Gastrocnemius medialis (tissue), 4 donors: Measurements from ENCODE around the gene SLC5A2. TPM values are rescaled to one million over a fixed set of nuclear protein-coding genes. Genes with fewer than 3 reads are reported as not detected.

Source experiments
- ATAC-seq, 2 donors: fragments of 150-250 bp; one replicate each; pipeline ENCODE4 v1.9.1; 2016
- DNase-seq, 2 donors: peaks; one replicate each; pipeline ENCODE4 v3.0.0-alpha.2; 2019
- H3K27ac ChIP-seq, 4 donors: fragments of 200-600 bp; sonication (generic); 1 replicate in 1 of 4; 2 replicates in 3 of 4; pipeline ENCODE4 v1.5.1; 2016 to 2018; ENCODE audit warnings: mild to moderate bottlenecking in 2 of 4, moderate library complexity in 1 of 4
- H3K27me3 ChIP-seq, 3 donors: fragments of 200-600 bp; sonication (generic) in 2 of 3; 1 replicate in 1 of 3; 2 replicates in 2 of 3; pipeline versions ENCODE4 v1.5.1 to v1.6.0; 2016 to 2019; ENCODE audit warnings: mild to moderate bottlenecking in 1 of 3, moderate library complexity in 1 of 3
- H3K36me3 ChIP-seq, 2 donors: fragments of 200-600 bp; sonication (generic) in 1 of 2; one replicate each; pipeline ENCODE4 v1.5.1; 2017 to 2018
- H3K4me1 ChIP-seq, 2 donors: fragments of 200-600 bp; sonication (generic) in 1 of 2; one replicate each; pipeline ENCODE4 v1.5.1; 2016 to 2017; ENCODE audit warnings: mild to moderate bottlenecking in 2 of 2
- H3K4me3 ChIP-seq, 4 donors: fragments of 200-600 bp; sonication (generic) in 3 of 4; 1 replicate in 1 of 4; 2 replicates in 3 of 4; pipeline ENCODE4 v1.5.1; 2016 to 2019; ENCODE audit warnings: mild to moderate bottlenecking in 2 of 4
- H3K9me3 ChIP-seq, 3 donors: fragments of 200-600 bp; sonication (generic) in 2 of 3; 1 replicate in 1 of 3; 2 replicates in 2 of 3; pipeline ENCODE4 v1.5.1; 2016 to 2019
- POLR2A ChIP-seq, 2 donors: fragments of 450-650 bp; IDR thresholded peaks; one replicate each; pipeline ENCODE4 v1.6.1; 2017; ENCODE audit warnings: antibody characterized with exemption in 2 of 2, mild to moderate bottlenecking in 2 of 2, moderate library complexity in 2 of 2
- in situ Hi-C, 4 donors: fragments of 200-750 bp; cut with MboI; loops; one replicate each; pipeline versions ENCODE4 v1.15.0 to v1.8.0; 2017; ENCODE audit warnings: low sequenced_read_pairs in 4 of 4
- intact Hi-C: fragments of 100-400 bp; cut with DNase I; formaldehyde crosslinking; loops from one replicate; pipeline ENCODE4 v1.15.1; 2023; ENCODE audit warnings: low total_unique reads
- total RNA-seq, 4 donors: library from RNA; depleted of rRNA; stranded (reverse); fragments of >200 nt; gene quantifications; one replicate each; pipeline versions ENCODE4 v1.1.0 to v1.2.3, GENCODE V29; 2016
- TF ChIP-seq, protein P1 (sequence below), 5 experiments: fragments of 450-650 bp in 3 of 5; fragments of 200-600 bp in 2 of 5; sonication (generic) in 2 of 5; IDR thresholded peaks in 4 of 5; conservative IDR thresholded peaks in 1 of 5; 1 replicate in 4 of 5; 2 replicates in 1 of 5; pipeline ENCODE4 v1.5.1; 2016 to 2019; ENCODE audit warnings: antibody characterized with exemption in 5 of 5, mild to moderate bottlenecking in 3 of 5, moderate library complexity in 3 of 5

The SLC5A2 gene
- total RNA-seq, 4 donors from 2014 or later = not detected

DNA sequence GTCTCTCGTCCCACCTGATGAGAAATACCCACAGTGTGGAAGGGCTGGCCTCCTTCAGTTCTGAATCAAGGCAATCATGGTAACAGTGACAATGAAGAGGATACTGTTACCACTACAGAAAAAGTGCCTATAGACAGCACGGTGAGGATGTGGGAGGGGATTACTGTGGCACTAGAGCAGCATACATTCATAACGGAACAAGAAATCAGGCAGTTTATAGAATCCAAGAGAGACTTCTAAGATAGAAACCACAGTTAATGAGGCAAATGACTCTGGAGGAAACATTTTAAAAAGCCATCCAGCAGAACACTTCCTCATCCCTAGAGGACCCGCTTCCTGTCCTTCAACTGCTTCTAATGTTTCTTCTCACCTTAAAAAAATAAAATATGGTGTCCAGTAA, 22.6 kb downstream of the SLC5A2 start:
- ATAC-seq (no peak), DNase-seq (no peak)
- no peak overlapping the region for H3K4me3 ChIP-seq
- H3K27me3 ChIP-seq = no peaks in the 10 kb centered on the region
- no peaks in the 10 kb centered on the region for H3K36me3 ChIP-seq
- no peaks in the 10 kb centered on the region for H3K9me3 ChIP-seq
- TF ChIP-seq POLR2A (IDR thresholded peaks at IDR 0.05) = no peak
- TF ChIP-seq, protein P1, sequence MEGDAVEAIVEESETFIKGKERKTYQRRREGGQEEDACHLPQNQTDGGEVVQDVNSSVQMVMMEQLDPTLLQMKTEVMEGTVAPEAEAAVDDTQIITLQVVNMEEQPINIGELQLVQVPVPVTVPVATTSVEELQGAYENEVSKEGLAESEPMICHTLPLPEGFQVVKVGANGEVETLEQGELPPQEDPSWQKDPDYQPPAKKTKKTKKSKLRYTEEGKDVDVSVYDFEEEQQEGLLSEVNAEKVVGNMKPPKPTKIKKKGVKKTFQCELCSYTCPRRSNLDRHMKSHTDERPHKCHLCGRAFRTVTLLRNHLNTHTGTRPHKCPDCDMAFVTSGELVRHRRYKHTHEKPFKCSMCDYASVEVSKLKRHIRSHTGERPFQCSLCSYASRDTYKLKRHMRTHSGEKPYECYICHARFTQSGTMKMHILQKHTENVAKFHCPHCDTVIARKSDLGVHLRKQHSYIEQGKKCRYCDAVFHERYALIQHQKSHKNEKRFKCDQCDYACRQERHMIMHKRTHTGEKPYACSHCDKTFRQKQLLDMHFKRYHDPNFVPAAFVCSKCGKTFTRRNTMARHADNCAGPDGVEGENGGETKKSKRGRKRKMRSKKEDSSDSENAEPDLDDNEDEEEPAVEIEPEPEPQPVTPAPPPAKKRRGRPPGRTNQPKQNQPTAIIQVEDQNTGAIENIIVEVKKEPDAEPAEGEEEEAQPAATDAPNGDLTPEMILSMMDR (IDR thresholded peaks at IDR 0.05 in 4 of 5, conservative IDR thresholded peaks at IDR 0.05 in 1 of 5) = no peak
- in situ Hi-C loops = loop anchor here in 3 of 4 donors (10.0 to 25.0 kb wide), 4 partner anchors 51 to 382 kb away; partner anchors contain the start of genes ZNF267 (in 2 of the 3) and ARMC5 (in 1 of the 3)
- peaks cover 24 to 28% of the 10 kb centered on the region in 2 donors for H3K4me1 ChIP-seq
- H3K27ac ChIP-seq = no peak overlapping the region
- intact Hi-C loops = loop anchor here (10.0 kb wide), 1 partner anchor 369 kb away; the partner anchor contains the start of gene ZNF267

DNA sequence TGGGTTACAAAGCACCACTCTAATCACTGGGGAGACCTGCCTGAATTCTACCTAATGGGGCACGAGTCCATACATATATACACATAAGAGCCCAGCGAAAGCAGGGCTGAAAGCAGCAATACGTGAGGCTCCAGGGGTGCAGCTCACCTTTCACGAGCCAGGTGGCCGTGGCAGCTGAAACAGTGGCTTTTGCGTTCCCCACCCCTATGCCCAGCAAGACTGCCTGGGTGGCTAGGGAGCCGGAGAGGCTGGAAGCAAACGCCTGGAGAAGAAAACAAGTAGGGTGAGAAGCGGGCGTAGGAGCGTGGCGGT, 24.6 kb downstream of the SLC5A2 start:
- intact Hi-C loops = loop anchor here (10.0 kb wide), 1 partner anchor 367 kb away; the partner anchor contains the start of gene ZNF267
- ATAC-seq (peak; percentile 7 to 13), DNase-seq (no peak)
- peak overlapping the region; percentile 74 to 98 (median 87) for H3K4me3 ChIP-seq
- H3K27ac ChIP-seq = peak overlapping the region; percentile 88 to 93 (median 91)
- H3K4me1 ChIP-seq = peaks cover 24 to 28% of the 10 kb centered on the region in 2 donors
- no peak for TF ChIP-seq POLR2A (IDR thresholded peaks at IDR 0.05)
- TF ChIP-seq, protein P1 (IDR thresholded peaks at IDR 0.05 in 4 of 5, conservative IDR thresholded peaks at IDR 0.05 in 1 of 5) = no peak
- in situ Hi-C loops = loop anchor here in 3 of 4 donors (10.0 to 25.0 kb wide), 4 partner anchors 53 to 380 kb away; partner anchors contain the start of genes ZNF267 (in 2 of the 3) and ARMC5 (in 1 of the 3)
- no peaks in the 10 kb centered on the region for H3K27me3 ChIP-seq
- no peaks in the 10 kb centered on the region for H3K9me3 ChIP-seq
- H3K36me3 ChIP-seq = no peaks in the 10 kb centered on the region

DNA sequence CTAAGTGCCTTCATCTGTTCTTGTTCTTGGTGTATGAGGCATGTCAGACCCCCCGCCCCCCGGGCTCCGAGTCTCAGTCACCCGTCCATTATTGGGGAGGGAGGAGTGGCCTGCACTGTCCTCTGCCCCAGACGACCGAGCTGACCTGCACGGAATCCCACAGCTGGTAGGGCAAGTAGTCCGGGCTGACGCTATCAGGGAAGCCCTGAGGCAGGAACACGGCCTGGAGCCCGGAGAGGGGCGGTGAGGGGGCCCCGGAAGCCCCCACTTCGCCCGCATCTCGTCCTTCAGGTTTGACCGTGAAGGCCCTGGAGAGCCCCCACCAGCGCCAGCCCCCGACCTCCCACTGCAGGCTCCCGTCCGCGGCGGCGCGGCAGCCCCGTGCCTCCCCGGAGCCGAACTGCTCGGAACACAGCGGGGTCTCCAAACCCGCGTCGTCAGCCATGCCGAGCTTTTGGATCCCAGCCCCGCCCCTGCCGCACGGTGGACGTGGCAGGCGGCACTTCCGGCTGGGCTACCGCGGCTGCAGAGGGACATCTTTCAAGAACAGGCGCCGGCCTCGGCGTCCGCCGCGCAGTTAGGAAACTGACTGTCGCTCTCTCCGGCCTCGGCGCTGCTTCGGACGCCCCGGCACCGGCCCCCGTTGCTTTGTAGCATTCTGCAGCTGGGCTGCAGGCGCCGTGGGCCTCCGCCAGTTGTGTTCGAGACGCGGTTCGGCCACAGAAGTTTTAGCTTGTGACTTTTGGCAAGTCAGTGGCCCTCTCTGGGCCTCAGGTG, 25.2 kb downstream of the SLC5A2 start, which contains the start of gene RUSF1:
RUSF1 (minus strand) TSS at position 463 of the 777 bp plus-strand sequence; CDS start at position 445, 18 bp downstream.
- H3K4me3 ChIP-seq = peak within 1 kb of the TSS; percentile 74 to 98 (median 87)
- peak within 1 kb of the TSS; percentile 88 to 93 (median 91) for H3K27ac ChIP-seq
- peak; percentile 86 to 89 for TF ChIP-seq POLR2A (IDR thresholded peaks at IDR 0.05)
- TF ChIP-seq, protein P1 (IDR thresholded peaks at IDR 0.05 in 4 of 5, conservative IDR thresholded peaks at IDR 0.05 in 1 of 5) = peak in 1 of 5 experiments; percentile 12
- intact Hi-C loops = loop anchor here (1.0 to 10.0 kb wide), 4 partner anchors 35 to 367 kb away; partner anchors contain the start of genes ARMC5, TGFB1I1 and ZNF267
- in situ Hi-C loops = loop anchor here in 3 of 4 donors (10.0 to 25.0 kb wide), 4 partner anchors 53 to 379 kb away; partner anchors contain the start of genes ZNF267 (in 2 of the 3) and ARMC5 (in 1 of the 3)
- DNase-seq (peak; percentile 86 to 88), ATAC-seq (peak; percentile 94 to 95)
- peaks cover 24 to 28% of the 10 kb centered on the region in 2 donors for H3K4me1 ChIP-seq
- no peaks in the 10 kb centered on the region for H3K36me3 ChIP-seq
- no peaks in the 10 kb centered on the region for H3K27me3 ChIP-seq
- H3K9me3 ChIP-seq = no peaks in the 10 kb centered on the region

DNA sequence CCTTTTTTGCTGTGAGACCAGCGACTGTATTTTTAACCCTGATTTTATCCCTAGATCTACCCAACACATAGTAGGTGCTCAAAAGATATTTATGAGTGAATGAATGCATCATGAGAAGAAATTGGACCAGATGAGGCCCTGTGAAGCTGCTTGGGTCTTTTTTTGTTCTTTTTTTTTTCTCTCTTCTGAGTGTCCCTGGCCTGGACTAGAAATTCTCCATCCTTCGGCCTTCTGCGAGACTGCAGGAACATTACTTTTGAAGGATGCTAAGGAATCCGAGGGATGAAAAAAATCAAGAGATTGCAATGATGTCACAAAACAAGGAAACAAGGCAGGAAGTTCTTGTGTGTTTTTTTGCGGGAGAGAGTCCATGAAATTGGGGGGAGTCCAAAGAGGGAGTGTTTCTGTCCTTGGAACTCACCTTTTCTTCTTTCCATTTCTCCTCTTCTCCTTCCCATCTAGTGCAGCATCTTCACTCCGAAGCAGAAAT, 25.8 kb downstream of the SLC5A2 start:
- DNase-seq (no peak), ATAC-seq (peak; percentile 13 to 23)
- in situ Hi-C loops = loop anchor here in 3 of 4 donors (10.0 to 25.0 kb wide), 4 partner anchors 54 to 379 kb away; partner anchors contain the start of genes ZNF267 (in 2 of the 3) and ARMC5 (in 1 of the 3)
- no peaks in the 10 kb centered on the region for H3K9me3 ChIP-seq
- TF ChIP-seq POLR2A (IDR thresholded peaks at IDR 0.05) = no peak
- TF ChIP-seq, protein P1 (IDR thresholded peaks at IDR 0.05 in 4 of 5, conservative IDR thresholded peaks at IDR 0.05 in 1 of 5) = no peak
- peaks cover 24 to 28% of the 10 kb centered on the region in 2 donors for H3K4me1 ChIP-seq
- no peaks in the 10 kb centered on the region for H3K36me3 ChIP-seq
- H3K27ac ChIP-seq = peak overlapping the region; percentile 88 to 93 (median 91)
- H3K27me3 ChIP-seq = no peaks in the 10 kb centered on the region
- intact Hi-C loops = loop anchor here (1.0 to 10.0 kb wide), 4 partner anchors 36 to 366 kb away; partner anchors contain the start of genes ARMC5, TGFB1I1 and ZNF267
- peak overlapping the region; percentile 74 to 98 (median 87) for H3K4me3 ChIP-seq
